NB4 (cell line): ENCODE measurements around the gene PPM1B.

Experiments used
- POLR2A ChIP-seq: IDR thresholded peaks from 2 replicates; pipeline ENCODE4 v1.6.1; 2011; ENCODE audit warnings: mild to moderate bottlenecking; ENCODE audit not compliant: insufficient read length; ENCODE audit errors: extremely low read depth
- TF ChIP-seq, protein P1 (sequence below): IDR thresholded peaks from one replicate; pipeline ENCODE4 v1.5.1; 2012; ENCODE audit warnings: low read depth, low read length

- TF ChIP-seq, protein P1, sequence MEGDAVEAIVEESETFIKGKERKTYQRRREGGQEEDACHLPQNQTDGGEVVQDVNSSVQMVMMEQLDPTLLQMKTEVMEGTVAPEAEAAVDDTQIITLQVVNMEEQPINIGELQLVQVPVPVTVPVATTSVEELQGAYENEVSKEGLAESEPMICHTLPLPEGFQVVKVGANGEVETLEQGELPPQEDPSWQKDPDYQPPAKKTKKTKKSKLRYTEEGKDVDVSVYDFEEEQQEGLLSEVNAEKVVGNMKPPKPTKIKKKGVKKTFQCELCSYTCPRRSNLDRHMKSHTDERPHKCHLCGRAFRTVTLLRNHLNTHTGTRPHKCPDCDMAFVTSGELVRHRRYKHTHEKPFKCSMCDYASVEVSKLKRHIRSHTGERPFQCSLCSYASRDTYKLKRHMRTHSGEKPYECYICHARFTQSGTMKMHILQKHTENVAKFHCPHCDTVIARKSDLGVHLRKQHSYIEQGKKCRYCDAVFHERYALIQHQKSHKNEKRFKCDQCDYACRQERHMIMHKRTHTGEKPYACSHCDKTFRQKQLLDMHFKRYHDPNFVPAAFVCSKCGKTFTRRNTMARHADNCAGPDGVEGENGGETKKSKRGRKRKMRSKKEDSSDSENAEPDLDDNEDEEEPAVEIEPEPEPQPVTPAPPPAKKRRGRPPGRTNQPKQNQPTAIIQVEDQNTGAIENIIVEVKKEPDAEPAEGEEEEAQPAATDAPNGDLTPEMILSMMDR = no peak
- TF ChIP-seq POLR2A = no peak
Observed at GRCh38 chr2:44205169-44205568, 36.5 kb downstream of the PPM1B start.
